ENCODE data around the gene NOVA1.

NOVA1 gene

GRCh38 chr14:26593357-26593756 is 4.5 kb downstream of the NOVA1 start:
- no peak for DNase-seq (ENCODE audit: low spot score)

- DNase-seq (ENCODE audit: low spot score): no peak
These were observed 7.9 kb downstream of the NOVA1 start for GRCh38 chr14:26589925-26590324.

GRCh38 chr14:26577711-26578110 is 20.1 kb downstream of the NOVA1 start:
- DNase-seq (ENCODE audit: low spot score): no peak

- DNase-seq (ENCODE audit: low spot score): no peak
These were observed 43.6 kb downstream of the NOVA1 start for GRCh38 chr14:26554069-26554772.

DNA sequence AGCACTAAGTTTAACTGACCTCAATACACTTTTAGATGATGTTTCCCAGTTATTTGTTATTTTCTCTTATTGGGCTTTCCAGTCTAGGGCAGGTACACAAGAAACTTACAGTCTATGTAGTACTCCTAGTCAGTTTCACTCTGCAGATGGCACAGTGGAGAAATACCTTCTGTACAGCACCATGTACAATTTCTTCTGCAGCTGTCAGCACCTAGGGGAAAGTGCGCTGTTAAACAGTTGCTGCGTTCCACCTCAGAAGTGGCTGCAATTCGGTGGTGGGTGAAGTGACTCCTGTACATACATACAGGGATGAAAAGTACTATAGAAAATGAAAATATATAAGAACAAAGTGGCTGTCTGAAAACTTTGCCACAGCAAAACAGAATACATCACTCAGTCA is 48.3 kb downstream of the NOVA1 start:
- DNase-seq (ENCODE audit: low spot score): no peak

GRCh38 chr14:26548406-26548805 is 49.4 kb downstream of the NOVA1 start:
- DNase-seq (ENCODE audit: low spot score): no peak

DNA sequence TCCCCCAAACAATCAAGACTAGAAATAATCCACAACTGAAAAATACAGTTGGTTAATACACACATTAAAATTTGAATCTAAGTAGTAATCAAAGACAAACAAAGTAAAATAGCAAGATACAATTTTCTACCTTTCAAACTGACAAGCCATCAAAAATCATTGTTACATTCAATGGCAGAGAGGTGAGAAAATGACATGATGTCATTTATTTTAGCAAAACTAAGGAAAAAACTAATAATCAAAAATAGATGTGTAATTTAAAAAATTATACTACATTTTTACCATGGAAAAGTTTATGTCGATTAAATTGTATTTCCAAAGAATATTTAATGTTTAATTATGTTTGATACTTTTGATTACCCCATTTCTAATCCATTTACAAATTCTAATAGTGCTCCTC is 59.7 kb downstream of the NOVA1 start:
- DNase-seq (ENCODE audit: low spot score): no peak

GRCh38 chr14:26531894-26532293 is 65.9 kb downstream of the NOVA1 start:
- peak; percentile 2 for DNase-seq (ENCODE audit: low spot score)

DNA sequence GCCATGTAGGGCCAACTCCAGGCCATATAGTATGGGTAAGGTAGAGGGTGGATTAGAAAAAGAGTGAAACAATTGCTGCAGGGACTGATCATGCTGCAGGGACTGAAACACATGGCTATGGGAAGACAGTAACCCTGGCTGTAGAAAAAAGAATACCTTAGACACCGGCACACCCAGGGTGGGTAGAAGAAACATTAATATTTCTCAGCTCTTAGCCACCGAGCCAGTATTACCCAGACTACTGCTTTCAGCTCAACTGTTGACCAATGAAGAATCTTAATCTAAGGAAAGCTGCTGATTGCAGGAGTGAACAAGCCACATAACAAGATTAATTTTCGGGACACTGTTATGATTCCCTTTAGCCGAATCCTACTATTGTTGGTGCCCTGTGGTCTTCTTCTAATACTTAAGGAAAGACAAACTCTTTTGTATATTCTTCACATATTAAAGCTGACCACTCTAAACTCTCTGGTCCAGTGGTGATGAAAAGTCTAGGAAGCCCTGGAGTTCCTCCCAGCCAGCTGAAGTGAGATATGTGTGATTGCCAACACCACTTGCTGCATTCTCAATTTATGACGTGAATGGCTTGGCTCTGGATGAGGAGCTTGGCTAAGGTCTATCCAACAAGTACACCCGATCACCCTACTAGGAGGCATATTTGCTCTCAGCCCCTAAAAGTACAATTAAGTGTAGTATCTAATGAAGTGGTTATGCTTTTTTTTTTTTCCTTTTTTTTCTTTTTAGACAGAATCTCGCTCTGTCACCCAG is 69.2 kb downstream of the NOVA1 start:
- no peak for DNase-seq (ENCODE audit: low spot score)

DNA sequence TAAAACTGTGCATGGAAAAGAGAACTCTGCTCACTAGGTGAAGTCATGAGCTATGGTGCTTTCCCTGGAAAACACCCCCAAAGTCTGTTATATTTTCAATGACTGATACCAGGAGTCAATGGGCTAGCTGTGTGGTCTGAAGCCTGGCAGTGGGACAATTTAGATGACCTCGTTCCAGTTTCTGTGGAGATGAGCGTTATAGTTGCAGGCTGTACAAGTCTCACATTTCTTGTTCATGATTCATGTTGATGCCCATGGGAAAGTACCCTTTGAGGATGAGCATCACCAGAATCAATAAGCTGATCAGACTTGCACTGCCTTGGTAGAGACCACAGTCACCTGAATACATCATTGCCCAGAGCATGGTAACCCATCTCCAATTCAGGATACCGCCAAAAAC is 70.7 kb downstream of the NOVA1 start:
- no peak for DNase-seq (ENCODE audit: low spot score)

- no peak for DNase-seq (ENCODE audit: low spot score)
These were observed 71.7 kb downstream of the NOVA1 start for GRCh38 chr14:26526137-26526536.

DNA sequence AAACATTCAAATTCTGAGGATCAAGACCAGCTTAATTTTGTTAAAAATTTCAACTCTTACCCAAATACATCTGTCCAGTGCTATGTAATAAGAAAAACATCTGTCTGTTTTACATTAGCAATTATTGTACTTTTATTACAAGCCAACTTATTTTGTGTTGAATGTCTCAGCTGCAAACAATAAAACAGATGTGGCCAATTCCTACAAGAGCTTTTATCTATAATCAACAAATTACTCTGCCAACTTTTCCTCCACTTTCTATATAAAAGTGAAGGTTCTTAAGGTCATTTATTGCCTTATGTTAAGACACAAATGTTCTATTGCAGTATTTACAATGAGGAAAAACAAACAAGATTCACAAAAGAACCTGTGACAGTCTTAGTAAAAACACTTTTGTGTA is 72.7 kb downstream of the NOVA1 start:
- DNase-seq (ENCODE audit: low spot score): no peak

DNA sequence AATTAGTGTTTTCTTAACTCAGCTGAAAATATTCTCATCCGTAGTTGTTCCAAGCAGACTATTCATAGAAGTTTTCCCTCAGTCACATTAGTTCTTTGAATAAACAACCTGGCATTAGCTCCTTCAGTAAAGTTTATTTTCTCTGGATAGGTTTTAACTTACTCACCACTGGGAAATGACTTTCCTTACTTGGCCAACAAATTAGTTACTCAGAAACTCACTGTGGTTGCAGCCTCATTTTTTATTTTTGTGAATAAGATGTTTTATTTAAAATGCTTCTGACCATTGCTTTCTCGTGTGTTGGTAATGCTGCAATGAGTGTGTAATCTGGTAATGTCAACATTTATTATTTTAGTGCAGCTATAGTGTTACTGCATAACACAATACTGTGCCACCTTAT is 74.9 kb downstream of the NOVA1 start:
- DNase-seq (ENCODE audit: low spot score): no peak

DNA sequence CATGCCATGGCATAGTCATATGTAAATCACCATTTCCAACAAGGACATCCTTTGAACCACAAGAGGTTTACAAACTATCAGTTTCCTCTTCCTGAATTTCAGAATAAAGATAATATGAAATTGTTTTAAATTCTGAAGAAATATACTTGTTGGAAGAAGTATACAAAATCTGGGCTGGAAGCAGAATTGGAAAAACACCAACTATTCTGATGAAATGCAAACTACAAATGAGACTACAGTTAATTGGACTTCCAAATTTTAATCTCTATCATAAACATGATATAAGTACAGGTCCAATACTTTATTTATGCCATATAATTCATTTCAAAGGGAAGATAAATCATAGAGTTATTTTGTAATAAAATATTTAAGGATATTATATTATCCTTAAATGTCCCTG is 80.1 kb downstream of the NOVA1 start:
- no peak for DNase-seq (ENCODE audit: low spot score)

GRCh38 chr14:26500028-26500427 is 97.8 kb downstream of the NOVA1 start:
- no peak for DNase-seq (ENCODE audit: low spot score)

DNA sequence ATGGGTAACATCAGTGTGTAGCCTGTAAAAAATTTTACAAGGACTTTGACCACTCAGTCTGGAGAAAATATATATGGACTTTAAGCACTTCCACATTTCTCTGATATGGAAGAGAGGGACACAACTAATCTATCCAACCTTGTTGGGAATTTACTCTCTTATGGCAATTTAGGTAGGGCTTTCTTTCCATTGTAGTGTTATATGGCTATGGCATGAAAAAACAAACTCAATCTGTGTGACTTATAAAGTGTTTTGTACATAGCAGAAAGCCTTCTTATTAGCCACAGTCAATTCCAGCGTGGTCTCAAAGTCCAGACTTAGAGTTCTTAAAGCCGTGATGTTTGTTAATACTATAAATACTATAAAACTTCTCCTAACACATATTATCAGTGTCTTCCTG is 98.3 kb downstream of the NOVA1 start:
- no peak for DNase-seq (ENCODE audit: low spot score)

- no peak for DNase-seq (ENCODE audit: low spot score)
These were observed 110.9 kb downstream of the NOVA1 start for GRCh38 chr14:26486922-26487321.

DNA sequence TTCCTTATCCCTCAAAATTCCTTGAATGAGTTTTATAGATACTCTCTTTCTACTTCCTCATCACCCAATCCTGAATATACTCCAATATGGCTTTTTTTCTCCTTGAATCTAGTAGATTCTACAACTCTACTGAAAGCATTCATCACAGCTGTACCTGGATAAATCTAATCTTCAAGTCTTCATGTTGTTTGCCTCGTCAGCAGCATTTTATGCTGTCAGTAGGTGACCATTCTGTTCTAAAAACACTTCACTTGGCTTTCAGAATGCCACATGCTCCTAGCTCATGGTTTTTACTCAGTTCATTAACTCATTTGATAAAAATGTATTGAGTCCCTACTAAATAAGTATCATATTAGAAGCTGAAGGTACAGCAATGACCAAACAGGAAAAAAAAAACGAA is 113.3 kb downstream of the NOVA1 start:
- no peak for DNase-seq (ENCODE audit: low spot score)

DNA sequence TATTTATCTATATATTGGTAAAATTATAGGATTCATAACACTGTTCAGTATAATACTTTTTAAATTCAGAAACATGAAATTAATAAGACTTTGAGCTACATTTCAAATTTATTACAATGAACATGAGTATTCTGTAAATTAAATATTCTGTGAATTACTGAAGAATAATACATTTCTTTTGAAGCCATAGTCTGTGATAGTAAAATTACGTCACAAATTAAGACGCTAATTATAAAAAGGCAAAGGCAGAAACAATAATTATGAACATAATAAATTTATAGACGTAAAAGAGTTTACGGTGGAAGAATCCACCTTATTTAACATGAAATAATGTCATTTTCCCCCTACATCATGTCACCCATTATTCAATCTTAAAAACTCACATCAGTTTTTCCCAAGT is 118.9 kb downstream of the NOVA1 start:
- no peak for DNase-seq (ENCODE audit: low spot score)

DNA sequence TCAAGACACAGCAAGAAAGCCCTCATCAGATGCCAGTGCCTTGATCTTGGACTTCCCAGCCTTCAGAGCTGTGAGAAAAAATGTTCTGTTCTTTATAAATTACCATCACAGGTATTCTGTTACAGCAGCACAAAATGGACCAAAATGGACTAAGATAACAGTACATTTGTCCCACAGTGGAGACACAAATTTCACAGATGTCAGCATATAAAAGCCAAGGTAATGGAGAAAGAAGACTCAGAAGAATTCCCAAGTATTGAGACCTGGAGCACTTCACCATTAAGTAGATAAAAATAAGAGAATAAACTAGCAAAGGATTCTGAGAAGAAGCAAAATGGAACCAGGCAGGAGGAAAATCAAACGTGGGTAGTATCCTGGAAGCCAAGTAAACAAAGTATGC is 131.0 kb downstream of the NOVA1 start:
- no peak for DNase-seq (ENCODE audit: low spot score)

DNA sequence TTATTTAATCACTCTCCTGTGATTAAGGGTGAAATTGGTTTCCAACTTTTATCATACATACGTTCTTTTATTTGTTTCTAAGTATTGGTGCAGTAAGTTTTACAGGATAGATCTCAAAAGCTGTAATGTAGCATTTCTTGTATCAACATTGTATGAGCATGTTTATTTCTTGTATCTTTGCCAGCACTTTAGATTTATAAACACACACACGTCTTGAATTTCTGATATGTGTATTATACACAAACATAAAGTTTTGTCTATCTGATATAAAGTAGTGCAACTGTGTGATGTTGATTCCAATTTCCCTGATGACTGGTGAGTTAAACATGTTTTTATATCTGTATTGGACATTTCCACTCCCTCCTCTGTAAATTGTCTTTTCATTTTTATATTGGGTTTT is 134.7 kb downstream of the NOVA1 start:
- no peak for DNase-seq (ENCODE audit: low spot score)

DNA sequence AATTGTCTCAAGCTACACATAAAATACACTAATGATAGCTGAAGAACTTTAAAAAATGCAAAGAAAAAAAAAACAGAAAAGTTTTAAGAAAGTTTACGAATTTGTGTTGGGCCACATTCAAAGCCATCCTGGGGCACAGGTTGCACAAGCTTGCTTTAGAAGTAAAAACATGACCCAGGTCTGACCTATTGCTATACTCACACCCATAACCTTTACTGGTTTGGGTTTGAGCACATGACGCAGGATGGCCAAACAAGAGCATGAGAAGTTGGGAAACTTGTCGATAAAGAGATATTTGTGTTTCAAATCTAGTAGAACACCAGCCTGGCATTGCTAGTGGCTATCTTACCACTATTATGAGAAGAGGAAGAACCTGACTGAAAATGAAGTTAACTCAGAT is 143.7 kb downstream of the NOVA1 start:
- DNase-seq (ENCODE audit: low spot score): no peak

GRCh38 chr14:26448181-26448855 is 149.5 kb downstream of the NOVA1 start:
- DNase-seq (ENCODE audit: low spot score): no peak

All from SW480 (cell line).